Measurements from ENCODE around the gene REEP3. TPM values are rescaled to one million over a fixed set of nuclear protein-coding genes. Genes with fewer than 3 reads are reported as not detected.

The REEP3 gene
- total and polyA plus RNA-seq, 12 donors, result 9.9 to 27.7 (median 17.2) TPM

- H3K4me1 ChIP-seq, result peaks cover 0 to 56% (median 30%) of the 10 kb centered on the region in 9 donors
- no peak for ATAC-seq
Measured at GRCh38 chr10:63527401-63527800, 6.2 kb downstream of the REEP3 start.

GRCh38 chr10:63528084-63528744 lies 7.0 kb downstream of the REEP3 start:
- peak in 2 of 8 donors; percentile 41 for ATAC-seq
- Histone ChIP-seq H3K4me1 (peaks cover 0 to 48% (median 22%) of the 10 kb centered on the region in 9 donors), H3K9me3 (no peaks in the 10 kb centered on the region), H3K27me3 (no peaks in the 10 kb centered on the region), H3K27ac (no peak overlapping the region), H3K36me3 (peaks cover 0 to 12% (median 0%) of the 10 kb centered on the region in 9 donors), H3K4me3 (no peak overlapping the region)
- no peak for TF ChIP-seq CTCF (IDR thresholded peaks at IDR 0.05)
- DNase-seq, result no peak
- intact Hi-C loops (cut with DNase I), result loop anchor here in 4 of 10 donors (10.0 kb wide), 5 partner anchors 63 to 313 kb away; partner anchors contain the start of gene JMJD1C (in 1 of the 4)
- WGBS, 2 donors, result 87 to 89% methylated on average over 5 of the region's 5 CpGs

More at GRCh38 chr10:63527401-63527800, 6.2 kb downstream of the REEP3 start:
- no peak for DNase-seq
- H3K27me3 ChIP-seq, result no peaks in the 10 kb centered on the region
- no peak overlapping the region for H3K27ac ChIP-seq
- no peaks in the 10 kb centered on the region for H3K9me3 ChIP-seq
- no peak overlapping the region for H3K4me3 ChIP-seq
- WGBS, 2 donors, result 95 to 99% methylated on average over 4 of the region's 4 CpGs
- no peak for TF ChIP-seq CTCF (IDR thresholded peaks at IDR 0.05)
- intact Hi-C loops (cut with DNase I), result loop anchor here in 4 of 10 donors (10.0 kb wide), 5 partner anchors 63 to 313 kb away; partner anchors contain the start of gene JMJD1C (in 1 of the 4)
- peaks cover 0 to 12% (median 0%) of the 10 kb centered on the region in 9 donors for H3K36me3 ChIP-seq

- no peaks in the 10 kb centered on the region for H3K27me3 ChIP-seq
- H3K27ac ChIP-seq, result no peak overlapping the region
- no peaks in the 10 kb centered on the region for H3K9me3 ChIP-seq
- H3K36me3 ChIP-seq, result peaks cover 0 to 12% (median 0%) of the 10 kb centered on the region in 9 donors
- peaks cover 0 to 35% (median 10%) of the 10 kb centered on the region in 9 donors for H3K4me1 ChIP-seq
- no peak for TF ChIP-seq CTCF (IDR thresholded peaks at IDR 0.05)
- ATAC-seq, result no peak
- intact Hi-C loops (cut with DNase I), result no loop called here
- no peak overlapping the region for H3K4me3 ChIP-seq
- no peak for DNase-seq
Measured at GRCh38 chr10:63530409-63530808, 9.2 kb downstream of the REEP3 start.

GRCh38 chr10:63534723-63535122 lies 13.5 kb downstream of the REEP3 start:
- Histone ChIP-seq H3K27me3 (no peaks in the 10 kb centered on the region), H3K27ac (no peak overlapping the region), H3K9me3 (no peaks in the 10 kb centered on the region), H3K4me3 (no peak overlapping the region), H3K4me1 (peaks cover 0 to 15% (median 5%) of the 10 kb centered on the region in 9 donors), H3K36me3 (peaks cover 0 to 2% (median 0%) of the 10 kb centered on the region in 9 donors)
- intact Hi-C loops (cut with DNase I), result no loop called here
- TF ChIP-seq CTCF (IDR thresholded peaks at IDR 0.05), result no peak
- ATAC-seq, result no peak
- DNase-seq, result no peak
